ENCODE results near the gene TRAP1. TPM values are rescaled to one million over a fixed set of nuclear protein-coding genes. Genes with fewer than 3 reads are reported as not detected.

TRAP1 gene
- total and polyA plus RNA-seq, 4 donors = 78.3 to 148 (median 112) TPM

DNA sequence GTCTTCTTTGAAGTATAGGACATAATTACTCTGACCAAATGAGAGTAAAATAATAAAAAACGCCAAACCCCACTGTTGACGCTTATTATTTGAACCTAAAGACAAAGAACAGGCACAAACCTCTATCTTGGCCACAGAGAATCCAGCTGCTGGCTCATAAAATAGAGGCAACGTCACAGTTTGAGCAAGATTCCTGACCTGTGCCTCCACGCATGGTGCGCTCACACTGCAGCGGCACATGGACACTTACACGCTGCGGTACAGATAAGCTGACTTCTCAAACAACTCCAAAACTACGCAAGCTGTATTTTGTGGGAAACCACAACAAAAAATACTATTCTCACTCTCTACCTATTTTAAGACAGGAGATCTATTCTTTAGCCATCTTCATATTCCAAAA is 38.8 kb upstream of the TRAP1 start:
- H3K36me3 ChIP-seq (ENCODE audit: control insufficient read depth in 4 of 4, insufficient read depth in 3 of 4, low read depth in 1 of 4, low read length in 3 of 4) = peaks cover 7 to 47% (median 25%) of the 10 kb centered on the region in 4 donors
- TF ChIP-seq, protein P1, sequence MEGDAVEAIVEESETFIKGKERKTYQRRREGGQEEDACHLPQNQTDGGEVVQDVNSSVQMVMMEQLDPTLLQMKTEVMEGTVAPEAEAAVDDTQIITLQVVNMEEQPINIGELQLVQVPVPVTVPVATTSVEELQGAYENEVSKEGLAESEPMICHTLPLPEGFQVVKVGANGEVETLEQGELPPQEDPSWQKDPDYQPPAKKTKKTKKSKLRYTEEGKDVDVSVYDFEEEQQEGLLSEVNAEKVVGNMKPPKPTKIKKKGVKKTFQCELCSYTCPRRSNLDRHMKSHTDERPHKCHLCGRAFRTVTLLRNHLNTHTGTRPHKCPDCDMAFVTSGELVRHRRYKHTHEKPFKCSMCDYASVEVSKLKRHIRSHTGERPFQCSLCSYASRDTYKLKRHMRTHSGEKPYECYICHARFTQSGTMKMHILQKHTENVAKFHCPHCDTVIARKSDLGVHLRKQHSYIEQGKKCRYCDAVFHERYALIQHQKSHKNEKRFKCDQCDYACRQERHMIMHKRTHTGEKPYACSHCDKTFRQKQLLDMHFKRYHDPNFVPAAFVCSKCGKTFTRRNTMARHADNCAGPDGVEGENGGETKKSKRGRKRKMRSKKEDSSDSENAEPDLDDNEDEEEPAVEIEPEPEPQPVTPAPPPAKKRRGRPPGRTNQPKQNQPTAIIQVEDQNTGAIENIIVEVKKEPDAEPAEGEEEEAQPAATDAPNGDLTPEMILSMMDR (IDR thresholded peaks at IDR 0.05; ENCODE audit: low read depth, low read length, missing input control) = no peak
- TF ChIP-seq GABPA (IDR thresholded peaks at IDR 0.05 in 1 of 2, conservative IDR thresholded peaks at IDR 0.05 in 1 of 2) (no peak), SP1 (IDR thresholded peaks at IDR 0.05) (no peak), FOXA1 (IDR thresholded peaks at IDR 0.05) (no peak), FOXA2 (IDR thresholded peaks at IDR 0.05) (no peak), NR2F2 (IDR thresholded peaks at IDR 0.05) (no peak), YY1 (IDR thresholded peaks at IDR 0.05) (no peak), RAD21 (IDR thresholded peaks at IDR 0.05) (no peak), HNF4A (conservative IDR thresholded peaks at IDR 0.05) (no peak), TAF1 (conservative IDR thresholded peaks at IDR 0.05) (no peak), HNF4G (IDR thresholded peaks at IDR 0.05) (no peak), JUND (IDR thresholded peaks at IDR 0.05) (no peak), RXRA (IDR thresholded peaks at IDR 0.05) (no peak)
- TF ChIP-seq, protein P2, sequence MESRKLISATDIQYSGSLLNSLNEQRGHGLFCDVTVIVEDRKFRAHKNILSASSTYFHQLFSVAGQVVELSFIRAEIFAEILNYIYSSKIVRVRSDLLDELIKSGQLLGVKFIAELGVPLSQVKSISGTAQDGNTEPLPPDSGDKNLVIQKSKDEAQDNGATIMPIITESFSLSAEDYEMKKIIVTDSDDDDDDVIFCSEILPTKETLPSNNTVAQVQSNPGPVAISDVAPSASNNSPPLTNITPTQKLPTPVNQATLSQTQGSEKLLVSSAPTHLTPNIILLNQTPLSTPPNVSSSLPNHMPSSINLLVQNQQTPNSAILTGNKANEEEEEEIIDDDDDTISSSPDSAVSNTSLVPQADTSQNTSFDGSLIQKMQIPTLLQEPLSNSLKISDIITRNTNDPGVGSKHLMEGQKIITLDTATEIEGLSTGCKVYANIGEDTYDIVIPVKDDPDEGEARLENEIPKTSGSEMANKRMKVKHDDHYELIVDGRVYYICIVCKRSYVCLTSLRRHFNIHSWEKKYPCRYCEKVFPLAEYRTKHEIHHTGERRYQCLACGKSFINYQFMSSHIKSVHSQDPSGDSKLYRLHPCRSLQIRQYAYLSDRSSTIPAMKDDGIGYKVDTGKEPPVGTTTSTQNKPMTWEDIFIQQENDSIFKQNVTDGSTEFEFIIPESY (IDR thresholded peaks at IDR 0.05) = no peak
- TF ChIP-seq, protein P3, sequence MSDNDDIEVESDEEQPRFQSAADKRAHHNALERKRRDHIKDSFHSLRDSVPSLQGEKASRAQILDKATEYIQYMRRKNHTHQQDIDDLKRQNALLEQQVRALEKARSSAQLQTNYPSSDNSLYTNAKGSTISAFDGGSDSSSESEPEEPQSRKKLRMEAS (IDR thresholded peaks at IDR 0.05) = no peak
- TF ChIP-seq, protein P4, sequence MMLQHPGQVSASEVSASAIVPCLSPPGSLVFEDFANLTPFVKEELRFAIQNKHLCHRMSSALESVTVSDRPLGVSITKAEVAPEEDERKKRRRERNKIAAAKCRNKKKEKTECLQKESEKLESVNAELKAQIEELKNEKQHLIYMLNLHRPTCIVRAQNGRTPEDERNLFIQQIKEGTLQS (IDR thresholded peaks at IDR 0.05) = no peak
- no peaks in the 10 kb centered on the region for H3K9me3 ChIP-seq (ENCODE audit: control insufficient read depth in 4 of 4, low read length in 3 of 4)
- H3K9ac ChIP-seq (ENCODE audit: low read depth in 1 of 2, low read length in 2 of 2) = no peak overlapping the region
- peak overlapping the region; percentile 23 to 65 for H3K27ac ChIP-seq (ENCODE audit: low read depth in 1 of 2, low read length in 2 of 2)
- no peaks in the 10 kb centered on the region for H3K27me3 ChIP-seq (ENCODE audit: control insufficient read depth in 4 of 4, insufficient read depth in 4 of 4, low read length in 3 of 4)
- H3K4me3 ChIP-seq (ENCODE audit: low read depth in 1 of 3, low read length in 3 of 3) = no peak overlapping the region
- peaks cover 0 to 18% (median 12%) of the 10 kb centered on the region in 4 donors for H3K4me1 ChIP-seq (ENCODE audit: control insufficient read depth in 4 of 4, insufficient read depth in 4 of 4, low read length in 3 of 4)
- 83% methylated on average over 9 of the region's 9 CpGs for WGBS
- DNase-seq (ENCODE audit: low spot score) = no peak

DNA sequence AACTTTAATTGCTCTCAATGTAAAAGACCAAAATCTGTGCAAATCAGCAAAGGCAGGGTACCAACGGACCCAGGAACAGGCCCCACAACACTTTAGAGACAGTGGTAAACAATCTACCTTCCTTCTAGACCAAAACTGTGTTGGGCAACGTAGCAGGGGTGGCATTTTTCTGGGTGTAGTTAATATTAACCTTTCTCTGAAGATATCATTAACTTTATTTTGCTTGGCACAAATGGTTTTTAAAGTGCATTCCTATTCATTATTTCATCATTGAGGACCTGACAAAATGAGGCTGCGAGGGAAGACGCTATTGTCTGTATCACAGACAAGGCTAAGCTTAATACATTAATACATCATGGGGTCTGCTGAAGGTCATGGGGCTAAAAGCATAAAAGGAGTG is 37.9 kb upstream of the TRAP1 start:
- H3K9ac ChIP-seq (ENCODE audit: low read depth in 1 of 2, low read length in 2 of 2) = no peak overlapping the region
- peak overlapping the region in 1 of 2 donors; percentile 54 for H3K27ac ChIP-seq (ENCODE audit: low read depth in 1 of 2, low read length in 2 of 2)
- no peaks in the 10 kb centered on the region for H3K27me3 ChIP-seq (ENCODE audit: control insufficient read depth in 4 of 4, insufficient read depth in 4 of 4, low read length in 3 of 4)
- no peak overlapping the region for H3K4me3 ChIP-seq (ENCODE audit: low read depth in 1 of 3, low read length in 3 of 3)
- H3K9me3 ChIP-seq (ENCODE audit: control insufficient read depth in 4 of 4, low read length in 3 of 4) = no peaks in the 10 kb centered on the region
- peaks cover 0 to 18% (median 12%) of the 10 kb centered on the region in 4 donors for H3K4me1 ChIP-seq (ENCODE audit: control insufficient read depth in 4 of 4, insufficient read depth in 4 of 4, low read length in 3 of 4)
- 54% methylated on average over 4 of the region's 4 CpGs for WGBS
- H3K36me3 ChIP-seq (ENCODE audit: control insufficient read depth in 4 of 4, insufficient read depth in 3 of 4, low read depth in 1 of 4, low read length in 3 of 4) = peaks cover 7 to 45% (median 28%) of the 10 kb centered on the region in 4 donors
- DNase-seq (ENCODE audit: low spot score) = no peak
- TF ChIP-seq TAF1 (conservative IDR thresholded peaks at IDR 0.05) = no peak
- TF ChIP-seq FOXA2 (IDR thresholded peaks at IDR 0.05) = no peak
- TF ChIP-seq RXRA (IDR thresholded peaks at IDR 0.05) = peak in 1 of 2 donors; percentile 28
- TF ChIP-seq EGR1 (IDR thresholded peaks at IDR 0.05; ENCODE audit: low read depth in 2 of 2) = no peak
- TF ChIP-seq JUND (IDR thresholded peaks at IDR 0.05) = no peak
- no peak for TF ChIP-seq RAD21 (IDR thresholded peaks at IDR 0.05)
- peak in 1 of 2 donors; percentile 25 for TF ChIP-seq HNF4A (conservative IDR thresholded peaks at IDR 0.05)
- TF ChIP-seq, protein P1 (IDR thresholded peaks at IDR 0.05; ENCODE audit: low read depth, low read length, missing input control) = no peak
- no peak for TF ChIP-seq YY1 (IDR thresholded peaks at IDR 0.05)

Data from liver (tissue), 9 donors.